Ammon's horn (tissue), 1 donor: Measurements from ENCODE around the gene KCTD1.

Source experiments
- DNase-seq: peaks from one replicate; pipeline ENCODE4 v3.0.0-alpha.2; 2016; ENCODE audit warnings: low spot score

Gene KCTD1

DNA sequence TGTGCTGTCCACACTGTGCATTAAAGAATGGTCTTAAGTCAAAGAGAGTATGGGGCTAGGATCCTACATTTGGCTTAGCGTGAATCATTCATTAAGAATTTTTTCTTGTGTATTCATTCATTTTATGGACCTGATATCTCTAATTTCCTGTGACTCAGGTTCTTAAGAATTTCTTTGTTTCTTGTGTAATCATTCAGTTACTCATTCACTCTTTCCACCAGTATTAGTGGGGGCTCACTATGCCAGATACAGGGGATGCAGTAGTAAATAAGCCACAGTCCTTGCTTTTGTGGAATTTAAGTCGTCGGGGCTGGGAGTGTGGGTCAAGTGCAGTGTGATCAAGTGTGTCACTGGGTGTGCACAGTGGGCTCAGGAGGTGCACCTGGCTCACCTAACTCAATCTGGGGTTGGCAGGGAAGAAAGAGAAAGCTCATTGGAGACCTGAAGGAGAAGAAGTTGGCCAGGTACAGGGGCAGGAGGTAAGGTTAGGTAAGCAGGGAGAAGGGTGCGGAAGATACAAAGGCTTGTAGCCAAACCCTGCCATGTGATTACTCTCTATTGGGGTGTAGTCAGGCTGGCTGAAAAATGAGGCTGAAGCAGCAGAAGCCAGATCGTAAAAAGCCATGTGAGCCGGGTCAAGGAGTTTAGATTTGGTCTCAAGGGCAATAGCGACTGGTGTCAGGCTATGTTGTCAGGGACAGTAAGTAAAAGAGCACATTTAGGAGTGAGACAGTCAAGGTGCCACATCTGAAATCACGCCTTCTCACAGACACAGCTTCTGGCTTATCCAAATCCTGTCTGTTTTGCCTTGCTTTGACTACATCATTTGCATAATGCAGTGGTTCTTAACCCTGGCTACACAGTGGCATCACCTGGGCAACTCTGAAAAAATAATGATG, 67.2 kb downstream of the KCTD1 start:
- no peak for DNase-seq

DNA sequence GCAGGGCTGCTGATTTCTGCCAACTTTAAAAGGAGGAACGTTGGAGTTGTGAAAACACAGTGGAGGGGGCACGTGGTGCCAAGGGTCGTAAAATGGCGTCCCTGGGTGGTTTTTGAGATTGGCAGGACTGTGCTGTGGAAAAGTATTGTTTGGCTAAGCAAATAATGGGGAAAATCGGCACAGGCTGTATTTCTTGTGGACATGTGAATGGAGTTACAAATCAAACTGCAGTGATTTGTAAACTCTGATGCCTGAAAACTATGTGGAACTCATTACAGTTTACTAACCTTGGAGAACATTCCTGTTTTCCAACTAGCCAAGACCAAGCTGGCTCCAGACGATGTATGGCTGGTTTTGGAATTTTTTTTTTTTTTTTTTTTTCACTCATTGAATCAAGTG, 68.7 kb downstream of the KCTD1 start:
- DNase-seq, result no peak

DNA sequence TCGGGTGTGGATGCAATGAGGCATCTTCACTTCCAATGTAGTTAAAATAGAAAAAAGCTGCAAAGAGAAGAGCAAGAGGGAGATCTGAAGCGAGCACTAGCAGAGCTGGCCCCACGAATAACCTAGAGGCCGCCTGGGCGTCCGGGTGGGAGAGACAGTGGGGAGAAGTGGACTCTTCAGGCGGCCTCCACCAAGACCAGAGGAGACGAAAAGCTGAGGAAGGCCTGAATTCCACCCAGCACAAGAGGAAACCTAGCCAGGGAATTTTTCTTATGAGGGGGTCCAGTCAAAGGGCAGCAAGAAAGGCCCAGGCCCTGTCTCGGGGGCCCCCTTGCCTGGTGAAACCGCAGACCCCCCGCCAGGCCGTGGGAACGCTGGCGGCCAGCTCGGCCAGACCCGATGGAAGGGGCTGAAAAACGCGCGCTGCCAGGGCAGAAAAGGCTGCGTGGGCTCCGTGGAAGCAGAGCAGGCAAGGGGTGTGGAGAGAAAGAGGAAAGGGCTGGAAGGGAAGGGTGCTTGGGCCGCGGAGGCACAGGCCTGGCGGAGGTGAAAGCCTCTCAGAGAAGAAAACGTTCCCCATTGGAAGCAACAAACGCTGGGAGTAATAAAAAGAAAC, 69.2 kb downstream of the KCTD1 start:
- no peak for DNase-seq

DNA sequence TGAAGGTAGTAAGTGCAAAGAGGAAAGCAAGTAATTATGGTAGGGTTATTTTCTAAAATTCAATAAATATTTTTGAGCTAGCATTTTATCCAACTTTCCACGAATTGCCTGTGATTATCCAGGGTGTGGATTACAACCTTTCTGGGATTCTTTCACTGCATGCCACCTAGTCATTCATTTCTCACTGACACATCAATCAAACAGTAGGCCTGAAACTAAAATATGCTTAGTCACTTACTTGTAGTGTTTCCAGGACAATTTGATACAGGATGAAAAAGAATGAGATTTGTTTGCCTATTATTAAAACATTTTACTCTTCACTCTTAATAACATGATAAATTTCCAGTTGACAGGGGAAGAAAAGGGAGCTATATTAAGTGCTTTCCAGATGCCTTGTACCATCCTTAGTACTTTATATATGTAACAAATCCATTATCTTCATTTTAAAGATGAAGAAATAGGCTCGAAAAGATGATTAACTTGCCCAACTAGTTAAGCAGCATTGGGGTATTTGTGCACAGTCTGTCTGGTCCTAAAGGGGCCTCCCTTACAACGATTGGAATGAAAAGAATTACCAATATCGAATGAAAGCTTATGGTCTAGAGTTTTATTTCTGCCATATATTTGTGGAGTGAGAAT, 70.4 kb downstream of the KCTD1 start:
- no peak for DNase-seq

DNA sequence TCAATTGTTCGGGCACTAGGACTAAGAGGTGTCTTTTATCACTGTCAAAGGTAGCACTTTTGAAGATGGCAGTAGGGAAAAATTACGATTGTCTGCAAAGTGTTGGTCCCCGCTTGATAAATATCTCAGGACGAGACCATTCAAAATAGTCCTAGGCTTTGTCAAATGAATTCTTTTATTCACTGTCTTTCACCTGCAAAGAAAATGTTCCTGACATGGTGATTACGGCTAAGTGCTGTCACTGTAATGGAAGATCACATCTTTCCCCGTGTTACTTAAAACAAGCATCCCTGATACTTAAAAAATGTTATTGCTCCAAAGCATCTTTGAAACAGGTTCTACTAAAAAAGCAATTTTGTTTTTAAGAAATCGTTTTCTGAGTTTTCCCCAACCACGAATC, 71.7 kb downstream of the KCTD1 start:
- DNase-seq, result no peak

DNA sequence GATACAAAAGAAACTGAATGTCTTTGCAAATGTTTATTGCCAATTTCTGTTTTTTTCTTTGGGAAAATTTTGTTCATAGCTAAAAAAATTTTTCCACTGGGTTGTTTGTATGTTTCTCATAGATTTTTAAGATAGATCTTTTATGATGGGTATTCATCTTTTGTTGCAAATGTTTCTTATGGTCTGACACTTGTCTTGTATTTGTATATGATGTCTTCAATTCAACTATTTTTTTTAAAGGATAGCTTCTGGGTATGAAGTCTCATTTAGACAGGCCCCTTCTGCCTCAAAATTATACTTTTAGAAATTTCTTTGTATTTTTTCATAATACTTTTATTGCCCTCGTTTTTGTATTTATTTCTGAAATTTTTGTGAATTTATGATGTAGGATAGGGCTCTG, 73.8 kb downstream of the KCTD1 start:
- DNase-seq, result no peak

DNA sequence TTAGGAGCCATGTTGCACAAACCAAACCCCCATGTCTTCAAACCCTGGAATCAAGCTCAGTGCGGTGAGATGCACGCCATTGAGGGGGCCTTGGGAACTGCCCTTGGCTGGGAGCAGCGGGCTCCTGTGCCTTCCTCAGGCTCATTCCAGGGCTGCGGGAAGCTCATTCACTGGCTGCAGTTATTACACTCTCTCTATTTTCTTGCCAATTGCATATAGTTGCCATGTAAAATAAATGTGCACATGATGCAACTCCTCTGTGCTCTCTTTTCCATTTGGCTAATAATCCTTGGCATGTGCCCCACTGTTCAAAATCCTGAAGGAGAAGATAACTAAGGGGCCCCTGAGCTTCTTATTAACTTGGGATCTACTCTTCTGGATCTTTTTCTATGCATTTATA, 74.7 kb downstream of the KCTD1 start:
- no peak for DNase-seq

DNA sequence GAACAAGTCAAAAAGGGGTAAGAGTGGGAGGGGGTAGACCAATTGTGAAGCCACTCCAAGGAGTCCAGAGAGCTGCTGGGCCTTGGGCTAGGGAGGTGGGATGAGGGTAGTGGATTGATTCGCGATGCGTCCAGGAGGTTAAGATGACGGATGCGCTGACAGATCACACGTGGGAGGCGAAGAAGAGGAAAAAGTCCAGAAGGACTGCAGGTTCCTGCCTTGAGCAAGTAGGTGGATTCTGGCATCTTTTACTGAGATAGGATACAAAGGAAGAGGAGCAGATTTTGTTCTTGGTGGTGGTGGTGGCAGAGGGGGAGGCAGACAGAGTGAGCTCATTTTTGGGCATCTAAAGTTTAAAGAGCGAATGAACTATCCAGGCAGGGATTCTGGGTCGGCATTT, 76.5 kb downstream of the KCTD1 start:
- DNase-seq, result no peak

DNA sequence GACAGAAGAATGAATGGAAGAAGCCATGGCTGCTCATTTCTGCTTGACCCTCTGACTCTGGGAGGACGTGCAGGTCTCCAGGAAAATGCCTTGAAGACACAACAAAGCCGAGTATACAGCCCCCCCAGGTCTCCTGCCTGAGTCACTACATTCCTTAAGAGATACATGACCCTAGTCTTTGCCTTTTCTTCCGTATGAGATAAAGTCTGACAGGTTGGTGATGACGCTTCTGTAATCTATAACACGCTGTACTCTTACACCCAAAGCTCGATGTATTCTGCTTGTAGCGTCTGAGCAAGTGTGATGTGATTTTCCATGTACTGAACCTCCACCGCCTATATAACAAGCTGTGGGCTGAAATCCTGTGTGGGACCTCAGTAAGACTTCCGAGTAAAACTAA, 77.3 kb downstream of the KCTD1 start:
- no peak for DNase-seq

DNA sequence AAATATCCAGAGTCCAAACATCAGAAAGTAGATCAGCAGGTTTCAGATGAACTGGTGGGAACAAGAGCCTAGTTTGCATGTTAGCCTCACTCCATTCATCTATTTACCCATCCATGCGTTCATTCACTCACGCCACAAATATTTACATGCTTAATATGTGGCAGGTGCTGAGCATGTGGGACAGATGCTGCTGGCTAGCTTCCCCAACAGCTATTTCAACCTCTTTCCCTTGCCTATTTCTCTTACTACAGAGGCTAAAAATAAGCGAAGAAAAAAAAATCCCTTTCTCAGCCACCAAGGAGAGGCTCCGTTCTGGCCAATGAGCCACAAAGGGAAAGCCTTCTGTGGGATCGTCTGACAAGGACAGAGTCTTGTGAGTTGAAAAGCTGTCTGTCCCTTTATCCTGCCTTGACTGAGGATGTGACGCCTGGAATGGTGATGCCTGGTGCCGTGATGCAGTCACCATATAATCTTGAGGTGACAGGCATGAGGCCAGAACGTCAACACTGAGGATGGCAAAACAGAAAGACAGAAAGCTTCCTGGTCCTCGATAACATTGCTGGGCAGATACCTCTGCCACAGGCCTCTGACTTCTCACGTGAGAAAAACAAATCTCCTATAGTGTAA, 78.2 kb downstream of the KCTD1 start:
- no peak for DNase-seq

DNA sequence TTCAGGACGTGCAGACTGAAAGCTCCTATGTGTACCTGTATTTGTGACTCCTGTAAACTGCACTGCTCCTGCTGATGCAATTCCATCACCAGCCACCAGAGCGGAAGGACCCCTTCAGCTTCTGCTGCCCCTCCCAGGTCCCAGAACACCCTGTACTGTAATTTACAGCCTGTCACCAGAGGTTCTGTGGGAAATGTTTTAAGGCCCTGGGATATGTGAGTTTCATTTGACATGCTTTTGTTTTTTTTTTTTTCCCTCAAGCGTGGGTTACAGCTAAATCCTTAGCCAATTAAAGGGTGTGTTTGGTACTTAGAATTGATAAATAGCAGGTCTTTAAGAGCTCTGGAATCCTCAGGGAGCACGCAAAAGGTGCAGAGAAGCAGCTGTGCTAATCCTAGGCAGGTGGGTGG, 79.4 kb downstream of the KCTD1 start:
- no peak for DNase-seq

DNA sequence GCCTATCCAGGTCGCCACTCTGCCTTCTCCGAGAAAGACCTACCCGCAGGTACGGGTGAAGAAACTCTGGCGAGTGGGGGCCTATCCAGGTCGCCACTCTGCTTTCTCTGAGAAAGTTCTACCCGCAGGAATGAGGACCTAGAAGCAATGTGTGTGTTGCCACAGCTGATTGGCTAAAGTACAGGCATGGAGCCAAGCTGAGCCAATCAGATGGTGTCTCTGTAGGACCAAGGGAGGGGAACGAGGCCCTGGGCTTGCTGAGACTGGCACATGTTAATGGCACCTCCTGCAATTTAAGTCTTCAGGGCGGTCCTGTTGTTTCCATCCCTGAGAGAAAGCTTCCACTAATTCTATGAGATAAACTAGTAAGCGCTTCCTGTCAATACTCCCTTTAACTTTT, 82.3 kb downstream of the KCTD1 start:
- no peak for DNase-seq

DNA sequence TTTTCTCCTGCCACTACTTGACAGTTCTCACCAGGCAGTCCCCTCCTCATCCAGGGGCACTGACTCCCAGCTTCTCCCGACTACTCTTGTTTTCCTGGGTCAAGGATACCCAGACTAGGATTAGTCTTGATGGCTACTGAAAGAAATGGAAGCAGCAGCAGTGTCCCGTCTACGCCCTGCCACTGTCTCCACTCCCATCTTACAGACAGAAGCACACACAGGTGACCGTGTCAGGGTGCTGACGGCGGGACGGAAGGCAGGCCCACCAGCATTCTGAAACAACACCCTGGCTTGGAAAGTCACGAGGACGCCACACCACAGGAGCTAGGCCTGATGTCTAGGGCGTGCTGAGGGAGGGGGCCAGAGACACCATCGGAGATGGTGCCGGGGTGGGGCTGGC, 82.9 kb downstream of the KCTD1 start:
- DNase-seq, result no peak

DNA sequence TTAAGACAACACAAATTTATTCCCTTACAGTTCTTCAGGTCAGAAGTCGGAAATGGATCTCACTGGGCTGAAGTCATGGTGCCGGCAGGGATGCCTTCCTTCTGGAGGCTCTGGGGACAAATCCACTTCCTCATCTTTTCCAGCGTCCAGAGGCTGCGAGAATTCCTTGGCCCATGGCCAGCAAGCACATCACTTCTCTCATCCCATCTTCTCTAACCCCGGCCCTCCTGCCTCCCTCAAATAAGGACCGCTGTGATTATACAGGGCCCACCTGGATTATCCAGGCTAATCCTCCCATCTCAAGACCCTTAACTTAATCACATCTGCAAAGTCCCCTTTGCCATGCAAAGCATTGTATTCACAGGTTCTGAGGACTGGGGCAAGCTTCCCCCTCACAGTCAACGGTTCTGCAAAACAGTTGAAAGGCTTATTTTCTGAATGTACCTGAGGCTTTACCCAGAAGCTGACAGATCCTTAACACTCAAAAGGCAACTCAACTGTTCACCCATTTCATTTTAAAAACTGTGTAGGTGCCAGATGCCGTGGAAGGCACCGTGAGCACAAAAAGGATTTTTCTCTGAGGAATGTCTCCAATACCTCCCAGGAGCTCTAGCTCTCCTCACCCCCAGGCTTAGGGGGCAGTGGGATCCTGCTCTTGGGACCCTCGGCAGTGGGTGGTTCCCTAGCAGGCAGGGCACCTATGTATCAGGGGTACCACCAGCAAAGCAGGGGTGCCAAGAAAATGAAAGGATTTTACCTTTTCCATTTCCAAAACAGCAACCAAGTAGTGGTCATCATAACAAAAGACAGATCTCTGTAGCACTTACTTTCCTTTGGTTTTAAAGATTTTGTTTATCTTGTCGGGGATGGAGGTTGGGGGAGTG, 84.0 kb downstream of the KCTD1 start:
- DNase-seq, result no peak

DNA sequence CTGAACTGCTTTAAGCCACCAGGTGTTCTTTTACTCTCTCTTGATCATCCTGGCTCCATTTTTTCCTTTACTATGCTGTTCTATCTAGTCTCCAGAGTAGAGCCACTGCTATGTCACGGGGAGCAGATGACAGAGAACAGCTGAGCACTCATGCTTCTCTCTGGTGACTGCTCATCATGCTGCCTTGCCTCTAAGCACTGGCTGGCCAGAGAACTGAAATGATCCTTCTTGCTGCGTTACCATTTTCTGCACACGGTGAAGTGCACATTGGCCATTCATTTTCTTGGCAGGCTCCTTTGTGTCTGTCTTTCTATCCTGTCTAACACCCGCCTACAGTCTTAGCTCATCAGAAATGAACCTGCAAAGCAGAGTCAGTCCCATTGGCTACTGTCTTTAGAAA, 86.0 kb downstream of the KCTD1 start:
- DNase-seq, result no peak

DNA sequence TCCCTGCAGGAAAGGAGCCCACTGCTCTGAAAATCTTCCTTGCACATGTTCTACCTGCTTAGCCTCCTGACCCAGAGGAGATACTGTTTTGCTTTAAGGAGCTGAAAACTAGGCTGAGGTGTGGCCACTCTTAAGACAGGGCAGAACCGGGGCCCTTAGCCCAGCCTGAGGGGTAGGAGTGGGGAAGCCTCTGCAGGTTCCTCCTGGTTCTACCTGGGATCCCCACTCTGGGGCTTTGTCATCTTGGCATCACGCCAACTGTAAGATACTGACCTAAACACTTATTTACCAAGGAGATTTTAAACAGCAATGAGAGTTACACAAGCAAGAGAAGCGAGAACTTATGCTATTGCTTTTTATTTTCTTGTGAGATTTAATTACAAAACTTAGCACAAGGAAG, 86.9 kb downstream of the KCTD1 start:
- DNase-seq, result no peak

DNA sequence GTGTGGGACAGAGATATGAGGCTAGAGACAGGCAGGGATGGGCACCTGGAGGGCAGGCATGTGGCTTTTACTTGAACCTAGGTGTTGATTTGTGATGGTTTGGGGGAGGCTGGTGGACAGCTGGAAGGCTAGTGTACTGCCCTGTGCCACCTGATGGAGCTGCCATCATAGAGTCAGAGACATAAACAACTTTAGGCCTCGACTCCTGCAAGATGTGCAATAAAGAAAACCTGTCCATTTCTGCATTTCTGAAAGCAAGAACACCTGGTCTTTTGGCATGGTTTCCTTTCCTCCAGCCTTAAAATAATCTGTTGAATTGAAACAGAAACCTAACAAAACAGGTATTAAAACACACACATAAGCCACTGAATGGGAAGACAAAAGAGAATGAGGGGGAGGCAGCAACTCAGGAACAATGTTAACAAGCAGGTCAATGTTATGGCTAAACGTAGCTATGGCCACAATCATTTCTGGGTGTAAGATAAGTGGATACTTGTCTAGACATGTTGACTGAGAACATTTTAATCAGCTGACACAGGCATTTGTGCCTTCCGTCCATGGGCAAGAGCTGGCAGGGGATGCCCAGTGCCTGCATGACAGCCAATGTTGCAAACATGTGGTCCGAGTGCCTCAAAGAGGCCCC, 87.8 kb downstream of the KCTD1 start:
- DNase-seq, result no peak

DNA sequence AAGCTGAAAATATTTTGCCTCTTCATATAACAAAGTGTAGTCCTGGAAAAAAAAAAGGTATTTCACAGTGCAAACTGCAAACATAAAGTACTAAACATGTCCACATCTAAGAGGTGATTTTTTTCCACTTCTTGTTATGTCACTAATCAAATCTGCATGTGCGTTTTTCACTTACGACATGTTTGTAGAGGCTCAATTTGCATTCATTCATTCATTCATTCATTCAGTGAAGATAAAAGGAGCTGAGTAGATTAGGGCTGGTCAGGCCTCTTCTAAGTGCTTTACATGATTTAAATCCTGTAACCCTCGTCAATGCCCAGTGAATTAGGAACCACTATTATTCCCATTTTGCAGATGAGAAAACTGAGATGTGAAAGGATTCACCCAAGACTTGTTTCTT, 88.5 kb downstream of the KCTD1 start:
- no peak for DNase-seq

DNA sequence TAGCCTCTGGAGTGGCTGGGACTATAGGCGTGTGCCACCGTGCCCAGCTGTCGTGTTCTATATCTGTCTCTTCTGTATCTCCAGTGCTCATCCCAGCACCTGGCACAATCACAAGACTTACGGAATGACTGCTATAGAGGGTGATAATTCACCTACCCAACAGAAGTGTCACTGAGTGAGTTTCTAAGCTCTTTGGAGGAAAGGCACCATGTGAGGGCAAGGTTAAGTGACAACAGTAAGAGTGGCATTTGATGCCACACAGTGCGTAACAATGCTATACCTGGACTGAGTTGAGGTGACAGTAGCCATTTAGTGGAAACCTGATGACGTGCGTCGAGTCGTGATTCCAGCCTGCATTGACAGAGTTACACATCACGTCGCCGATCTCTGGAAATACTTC, 89.0 kb downstream of the KCTD1 start:
- DNase-seq, result no peak

DNA sequence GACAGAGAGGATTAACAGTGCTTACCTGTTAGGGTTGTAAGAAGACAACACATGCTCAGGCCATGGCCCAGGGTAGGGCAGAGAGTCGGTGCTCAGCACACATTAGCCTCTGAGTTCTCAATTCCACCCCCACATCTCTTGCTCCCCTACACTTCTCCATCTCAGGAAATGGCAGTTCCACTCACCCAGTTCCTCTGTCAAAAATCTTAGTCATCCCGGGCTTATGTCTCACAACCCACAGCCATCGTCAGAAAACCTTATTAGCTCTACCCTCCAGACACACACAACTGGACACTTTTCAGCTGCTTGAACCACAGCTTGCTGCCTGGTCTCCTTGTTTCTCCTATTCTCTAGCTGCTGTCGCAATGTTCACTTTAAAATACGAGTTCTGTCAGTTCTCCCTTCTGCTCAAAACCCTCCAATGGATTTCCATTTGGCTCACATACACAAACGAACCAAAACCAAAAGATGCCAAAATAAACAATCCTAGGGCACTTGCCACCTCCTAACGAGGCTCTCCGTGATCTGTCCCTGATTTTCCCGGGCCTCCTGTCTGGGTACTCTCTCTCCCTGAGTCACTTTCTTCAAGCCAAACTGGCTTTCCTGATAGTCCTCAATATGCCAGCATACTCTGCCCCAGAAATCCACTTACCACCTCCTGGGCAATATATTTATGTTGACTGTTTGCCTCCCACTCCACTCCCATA, 89.7 kb downstream of the KCTD1 start:
- no peak for DNase-seq
